GM12864 (cell line): ENCODE measurements around the gene RTN4R.
"Not testable (repeated sequence)": the region's sequence is repeated elsewhere in the genome, so short reads cannot be mapped to it uniquely, and the experiment has no call there.

Experiments used
- DNase-seq: peaks from one replicate; pipeline ENCODE4 v3.0.0-alpha.2; 2011; ENCODE audit warnings: low read depth
- H3K4me3 ChIP-seq: 2 replicates; pipeline ENCODE4 v1.5.1; 2011; ENCODE audit warnings: mild to moderate bottlenecking, low read depth, low read length, control low read depth
- CTCF ChIP-seq: IDR thresholded peaks from 2 replicates; pipeline ENCODE4 v1.5.1; 2011; ENCODE audit warnings: low read depth, mild to moderate bottlenecking, moderate library complexity, low read length, control low read depth, inconsistent platforms; ENCODE audit errors: missing control alignments

Gene RTN4R

DNA sequence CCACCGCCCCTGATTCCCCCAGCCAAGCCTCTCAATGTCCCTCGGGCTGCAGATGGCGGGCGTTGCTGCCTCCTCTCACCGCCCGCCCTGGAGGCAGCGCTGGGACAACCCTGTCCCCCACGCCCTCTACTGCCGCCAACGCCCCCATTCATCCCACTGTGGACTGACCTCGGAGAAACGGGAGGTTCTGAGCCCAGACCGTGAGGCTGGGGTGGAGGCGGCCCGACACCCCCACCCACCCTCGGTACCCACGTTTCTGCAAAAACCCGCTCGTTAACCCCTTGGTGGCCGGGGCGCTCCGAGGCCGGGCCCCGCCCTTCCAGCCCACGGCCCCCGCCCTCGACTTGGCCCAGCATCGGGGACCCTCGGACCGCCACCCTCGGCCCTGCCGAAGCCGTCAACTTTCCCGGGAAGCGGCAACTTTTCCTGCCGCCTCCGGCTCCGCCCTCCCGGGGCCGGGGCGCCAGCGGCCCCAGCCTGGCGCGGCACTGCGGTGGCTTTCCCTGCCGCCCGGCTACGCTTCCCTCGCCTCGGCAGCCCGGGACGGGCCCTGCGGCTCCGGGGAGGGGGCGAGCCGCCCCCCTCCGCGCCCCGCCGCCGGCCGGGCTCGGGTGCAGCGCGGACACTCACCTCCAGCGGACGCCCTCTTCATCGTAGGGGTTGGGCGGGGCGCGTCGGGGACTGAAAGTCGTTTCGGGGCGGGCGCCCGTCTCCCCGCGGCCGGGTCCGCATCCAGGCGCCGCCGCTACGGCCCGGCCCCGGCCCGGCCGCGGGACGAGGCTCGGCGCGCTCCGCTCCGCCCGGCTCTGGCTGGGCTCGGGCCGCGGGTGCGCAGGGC lies 458 bp downstream of the RTN4R start:
- no peak for TF ChIP-seq CTCF
- DNase-seq, result no peak
- no peak overlapping the region; the same call in 1 of the 2 replicates for H3K4me3 ChIP-seq

DNA sequence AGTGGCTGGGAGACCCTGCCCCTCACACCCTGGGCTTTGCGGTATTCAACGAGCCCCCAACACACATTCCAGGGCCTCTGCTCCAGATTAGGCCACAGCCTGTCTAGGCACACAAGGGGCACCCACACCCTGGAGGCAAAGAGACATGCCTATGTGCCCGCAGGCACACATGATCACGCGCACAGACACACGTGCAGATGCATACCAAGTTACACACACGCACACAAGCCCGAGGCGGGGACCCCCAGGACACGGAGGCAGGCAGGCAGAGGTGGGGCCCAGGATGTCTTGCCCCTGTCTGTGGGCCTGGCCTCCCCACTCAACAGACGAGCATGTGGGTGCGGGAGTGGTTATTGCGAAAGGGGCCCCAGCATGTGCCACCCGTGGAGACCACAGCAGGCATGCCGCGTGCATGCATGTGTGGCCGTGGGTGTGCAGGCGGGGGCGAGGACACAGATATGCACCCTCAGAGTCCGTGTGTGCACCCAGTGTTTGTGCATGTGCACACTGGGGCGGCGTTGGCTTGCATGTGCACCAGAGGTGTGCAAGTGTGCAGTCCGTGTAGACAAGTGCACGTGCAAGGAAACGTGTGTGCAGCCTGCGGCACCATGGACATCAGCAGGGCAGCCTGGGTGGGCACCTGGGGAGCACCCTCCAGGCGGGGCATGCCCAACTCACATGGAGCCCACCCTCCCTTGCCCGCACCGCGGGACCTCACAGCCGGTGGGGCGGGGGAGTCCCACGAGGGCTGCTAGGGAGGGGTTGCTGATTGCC lies 1.3 kb downstream of the RTN4R start:
- DNase-seq, H3K4me3 ChIP-seq: not testable (repeated sequence)

DNA sequence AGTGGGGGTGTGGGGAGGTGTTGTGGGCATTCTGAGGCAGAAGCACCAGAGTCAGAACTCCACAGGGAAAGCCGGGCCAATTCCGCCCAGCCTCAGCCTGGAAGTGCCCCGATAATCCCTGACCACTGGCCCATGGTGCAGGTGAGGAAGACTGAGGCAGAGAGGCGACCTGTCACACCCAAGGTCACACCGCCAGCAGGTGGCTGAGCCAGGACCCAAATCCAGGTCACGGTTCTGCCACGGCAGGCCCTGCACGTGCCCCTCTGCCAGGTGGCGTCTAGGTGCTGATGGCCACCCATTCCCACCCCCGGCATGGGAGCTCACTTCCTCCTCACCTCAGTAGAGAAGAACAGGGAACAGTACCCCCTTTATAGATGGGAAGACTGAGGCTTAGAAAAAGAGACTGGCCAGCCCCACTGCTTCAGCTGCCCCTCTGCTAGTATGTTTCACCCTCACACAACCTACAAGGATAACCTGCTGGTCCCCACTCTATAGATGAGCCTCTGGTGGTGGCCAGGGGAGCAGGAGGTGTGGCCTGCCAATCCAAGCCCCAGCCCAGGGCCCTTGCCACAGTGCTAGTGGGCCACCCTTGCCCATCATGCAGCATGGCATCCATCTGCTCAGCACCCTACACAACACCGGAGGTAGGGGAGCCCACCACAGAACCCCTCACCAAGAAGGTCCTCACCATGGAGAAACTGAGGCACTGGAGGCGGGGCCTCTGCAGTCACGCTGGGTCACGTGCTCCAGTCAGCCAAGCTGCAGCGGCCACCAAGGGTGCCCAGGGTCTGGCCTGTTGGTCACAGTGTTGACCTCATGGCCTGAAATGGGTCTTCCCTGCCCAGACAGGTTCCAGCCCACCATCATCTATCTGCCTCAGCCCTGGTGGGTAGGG lies 2.1 kb downstream of the RTN4R start:
- H3K4me3 ChIP-seq, DNase-seq: not testable (repeated sequence)

GRCh38 chr22:20264614-20265452 lies 3.3 kb downstream of the RTN4R start:
- no peak overlapping the region for H3K4me3 ChIP-seq
- no peak for TF ChIP-seq CTCF
- no peak for DNase-seq

DNA sequence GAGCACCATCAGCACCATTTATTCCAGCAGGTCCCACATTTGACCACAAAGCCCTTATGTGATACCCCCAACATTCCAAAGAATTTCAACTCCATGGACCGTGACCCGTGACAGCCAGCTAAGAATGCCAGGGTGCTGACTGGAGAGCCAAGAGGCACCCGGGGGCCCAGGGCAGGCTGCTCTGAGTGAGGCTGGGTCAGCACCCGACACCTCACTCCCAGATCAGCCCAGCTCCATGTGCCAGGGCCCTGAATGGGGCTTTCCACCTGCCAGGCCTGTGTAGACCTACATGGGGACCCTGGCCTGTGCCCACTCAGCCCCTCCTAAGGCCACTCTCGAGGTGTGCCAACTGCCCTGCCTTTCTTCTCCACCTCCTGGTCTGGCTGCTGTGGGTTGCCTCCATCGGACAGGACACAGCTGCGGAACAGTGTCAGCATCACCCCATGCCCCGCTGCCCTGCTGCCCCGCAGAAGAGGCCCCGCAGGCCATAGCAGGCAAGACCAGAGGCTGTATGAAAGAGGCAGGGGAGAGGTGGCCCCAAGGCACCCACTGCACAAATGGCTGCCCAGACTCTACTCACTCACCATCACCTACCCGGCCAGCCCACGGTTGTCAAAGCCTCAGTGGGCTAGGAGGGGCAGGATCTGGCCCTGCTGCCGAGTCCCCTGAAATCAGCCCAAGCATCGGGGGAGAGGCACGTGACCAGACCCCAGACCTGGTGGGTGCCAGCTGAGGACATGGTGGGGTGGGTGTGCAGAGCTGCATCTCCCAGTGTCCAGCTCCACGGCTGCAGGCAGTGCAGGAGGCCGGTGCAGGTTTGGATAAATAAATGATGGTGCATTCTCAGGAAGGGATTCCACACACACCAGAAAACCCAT lies 4.5 kb downstream of the RTN4R start:
- H3K4me3 ChIP-seq, result not testable (repeated sequence)

DNA sequence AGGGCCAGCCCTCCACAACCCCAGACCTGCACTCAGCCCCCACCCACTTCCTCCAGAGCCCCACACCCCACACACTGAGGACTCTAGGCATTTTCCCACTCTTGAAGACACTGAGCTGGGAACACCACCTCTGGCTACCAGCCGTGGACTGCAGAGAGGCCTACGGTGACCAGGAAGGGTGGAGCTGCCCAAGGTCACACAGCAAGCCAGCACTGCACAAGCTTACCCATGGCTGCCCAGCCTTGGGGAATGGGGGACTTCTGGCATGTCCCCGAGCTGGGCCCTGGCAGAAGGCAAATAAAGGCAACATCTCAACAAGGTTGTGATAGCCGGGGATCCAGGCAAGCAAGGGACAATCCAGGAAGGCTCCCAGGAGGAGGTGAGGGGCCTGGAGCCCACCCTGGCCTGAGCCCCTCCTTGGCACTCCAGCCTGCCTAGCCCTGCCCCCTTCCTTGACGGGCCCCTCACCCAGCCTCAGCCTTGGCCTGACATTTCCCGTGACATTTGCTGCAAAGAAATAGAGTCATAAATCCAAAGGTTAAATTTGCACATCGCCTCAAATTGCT lies 5.5 kb downstream of the RTN4R start:
- TF ChIP-seq CTCF, result no peak
- no peak overlapping the region for H3K4me3 ChIP-seq
- DNase-seq, result no peak

More for the DNA sequence above, 4.5 kb downstream of the RTN4R start:
- DNase-seq, result not testable (repeated sequence)

DNA sequence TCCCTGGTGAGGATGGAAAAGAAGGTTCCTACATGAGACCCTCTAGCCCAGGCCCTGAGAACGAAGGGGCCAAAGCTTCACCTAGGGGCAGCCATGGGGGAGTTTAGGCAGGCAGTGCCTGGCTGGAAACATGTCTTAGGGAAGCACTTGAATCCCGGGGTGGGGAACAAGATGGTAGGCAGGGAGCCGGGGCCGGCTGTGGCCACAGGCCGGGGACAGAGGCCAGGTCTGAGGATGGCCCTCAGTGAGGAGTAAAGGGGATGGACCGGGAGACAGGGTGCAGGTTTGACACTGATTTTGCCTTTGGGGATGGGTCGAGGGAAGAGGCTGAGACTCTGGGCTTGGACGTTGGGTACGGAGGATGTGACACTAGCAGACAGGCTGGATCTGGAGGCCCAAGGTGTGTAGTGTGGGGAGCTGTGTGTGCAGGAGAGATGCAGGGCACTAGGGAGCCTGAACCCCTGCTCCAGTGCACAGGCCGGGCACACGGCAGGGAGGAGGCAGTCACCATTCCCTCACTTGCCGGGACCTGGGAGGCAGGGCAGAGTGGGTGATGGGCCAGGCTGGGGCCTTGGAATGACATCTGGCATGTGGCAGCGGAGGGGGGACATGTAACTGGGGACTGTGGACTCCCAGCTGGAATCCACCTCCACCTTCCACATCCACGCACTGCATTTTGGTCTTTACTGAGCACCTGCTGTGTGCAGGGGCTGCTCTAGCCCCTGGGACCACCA lies 6.1 kb downstream of the RTN4R start:
- DNase-seq, result no peak
- no peak for TF ChIP-seq CTCF
- no peak overlapping the region for H3K4me3 ChIP-seq
